WTC11 (cell line): ENCODE measurements around the gene CDHR5. TPM values are rescaled to one million over a fixed set of nuclear protein-coding genes. Genes with fewer than 3 reads are reported as not detected.

Experiments used
- ATAC-seq: fragments of 200-7000 bp; cut with Tn5 transposase; 2 replicates; pipeline ENCODE4 v1.10.0; 2021; ENCODE audit warnings: mild to moderate bottlenecking, moderate library complexity
- CTCF ChIA-PET: fragments of 300-600 bp; sonication (Branson Sonifier 250); formaldehyde crosslinking; loops from one replicate; lab custom pipeline; 2021; ENCODE audit warnings: antibody characterized with exemption; lab: Charles Lee
- POLR2A ChIA-PET: fragments of 350-600 bp; sonication (Branson Sonifier 250); formaldehyde crosslinking; loops from one replicate; lab custom pipeline; 2021; ENCODE audit warnings: antibody characterized with exemption; lab: Charles Lee
- DNase-seq: peaks from one replicate; pipeline ENCODE4 v3.0.0; 2021; ENCODE audit warnings: low spot score
- H3K27ac Mint-ChIP-seq: 2 replicates; pipeline ENCODE4 v1.8.0; 2021; ENCODE audit warnings: mixed read lengths
- H3K27me3 Mint-ChIP-seq: 2 replicates; pipeline ENCODE4 v1.8.0; 2021; ENCODE audit warnings: low read depth, mild to moderate bottlenecking, moderate library complexity, mixed read lengths
- H3K36me3 Mint-ChIP-seq: 2 replicates; pipeline ENCODE4 v1.8.0; 2021; ENCODE audit warnings: mixed read lengths
- H3K4me1 Mint-ChIP-seq: 2 replicates; pipeline ENCODE4 v1.8.0; 2022; ENCODE audit warnings: mixed read lengths
- H3K4me3 Mint-ChIP-seq: 2 replicates; pipeline ENCODE4 v1.8.0; 2021; ENCODE audit warnings: mild to moderate bottlenecking, moderate library complexity, mixed read lengths
- H3K9me3 Mint-ChIP-seq: 2 replicates; pipeline ENCODE4 v1.8.0; 2021; ENCODE audit warnings: mixed read lengths
- ATF3 ChIP-seq: sonication (generic); formaldehyde crosslinking; conservative IDR thresholded peaks from 2 replicates; pipeline ENCODE4 v1.8.1; 2022; ENCODE audit warnings: mild to moderate bottlenecking, missing genetic modification reagents
- CDX4 ChIP-seq: fragments of 250-450 bp; sonication (Bioruptor Pico); IDR thresholded peaks from 2 replicates; pipeline ENCODE4 v1.9.0; 2021; ENCODE audit warnings: moderate library complexity, mild to moderate bottlenecking, inconsistent platforms, borderline replicate concordance
- CREM ChIP-seq: sonication (generic); formaldehyde crosslinking; IDR thresholded peaks from 2 replicates; pipeline ENCODE4 v1.8.1; 2022; ENCODE audit warnings: mild to moderate bottlenecking, missing genetic modification reagents, moderate library complexity
- CTCF ChIP-seq: fragments of 200-600 bp; IDR thresholded peaks from 2 replicates; pipeline ENCODE4 v1.8.0; 2022; ENCODE audit warnings: antibody characterized with exemption
- E2F1 ChIP-seq: sonication (generic); formaldehyde crosslinking; IDR thresholded peaks from 2 replicates; pipeline ENCODE4 v1.8.0; 2022; ENCODE audit warnings: mild to moderate bottlenecking, missing genetic modification reagents
- MAX ChIP-seq: sonication (generic); formaldehyde crosslinking; IDR thresholded peaks from 2 replicates; pipeline ENCODE4 v1.8.0; 2022; ENCODE audit warnings: mild to moderate bottlenecking, missing genetic modification reagents
- NFYB ChIP-seq: sonication (generic); formaldehyde crosslinking; conservative IDR thresholded peaks from 2 replicates; pipeline ENCODE4 v1.8.0; 2022; ENCODE audit warnings: low read depth, missing genetic modification reagents
- PRRX2 ChIP-seq: fragments of 250-450 bp; sonication (Bioruptor Pico); IDR thresholded peaks from 2 replicates; pipeline ENCODE4 v1.8.0; 2021; ENCODE audit warnings: mild to moderate bottlenecking
- SP1 ChIP-seq: sonication (generic); formaldehyde crosslinking; conservative IDR thresholded peaks from 2 replicates; pipeline ENCODE4 v1.8.1; 2022; ENCODE audit warnings: missing genetic modification reagents
- STAT6 ChIP-seq: sonication (generic); formaldehyde crosslinking; conservative IDR thresholded peaks from 2 replicates; pipeline ENCODE4 v1.8.1; 2023; ENCODE audit warnings: mild to moderate bottlenecking, low read depth, missing genetic modification reagents, moderate library complexity
- USF1 ChIP-seq: sonication (generic); formaldehyde crosslinking; IDR thresholded peaks from 2 replicates; pipeline ENCODE4 v1.8.0; 2022; ENCODE audit warnings: mild to moderate bottlenecking, missing genetic modification reagents
- ZBTB43 ChIP-seq: sonication (generic); formaldehyde crosslinking; IDR thresholded peaks from 2 replicates; pipeline ENCODE4 v1.8.1; 2023; ENCODE audit warnings: mild to moderate bottlenecking, missing genetic modification reagents
- total RNA-seq: library from RNA; stranded (reverse); gene quantifications from 3 replicates; pipeline ENCODE4 v1.2.3, GENCODE V29; 2021

CDHR5 gene
- total RNA-seq, 1 experiment from 2014 or later, result 0.26 TPM

GRCh38 chr11:665062-665703, 40.4 kb upstream of the CDHR5 start:
- CTCF ChIA-PET, result interaction anchor here (0.9 to 1.2 kb wide), 2 partner anchors 32 to 63 kb away, joined by 3 read pairs; no protein-coding TSS in a partner anchor
- H3K27ac Mint-ChIP-seq, result no peak overlapping the region; the same call in 1 of the 2 replicates
- H3K4me1 Mint-ChIP-seq, result no peaks in the 10 kb centered on the region
- peaks cover 30% of the 10 kb centered on the region for H3K36me3 Mint-ChIP-seq
- no peak for TF ChIP-seq ZBTB43 (CRISPR knock-in tag)
- TF ChIP-seq, all 79 proteins: peak for 0
- DNase-seq (no peak), ATAC-seq (no peak)
- Mint-ChIP-seq H3K27me3 (no peaks in the 10 kb centered on the region), H3K9me3 (0 out of 2 replicates have a peak, but pooled peaks cover 3% of the 10 kb centered on the region), H3K4me3 (no peak overlapping the region)
- POLR2A ChIA-PET, result no interaction called here

GRCh38 chr11:662689-663274, 38.0 kb upstream of the CDHR5 start:
- ChIA-PET POLR2A (no interaction called here), CTCF (interaction anchor here (0.6 to 1.0 kb wide), 3 partner anchors 34 to 70 kb away, joined by 3 to 4 read pairs (median 3); no protein-coding TSS in a partner anchor)
- DNase-seq (peak; percentile 79), ATAC-seq (peak; percentile 93)
- TF ChIP-seq STAT6 (CRISPR knock-in tag) (no peak), CTCF (peak; percentile 67), CDX4 (CRISPR knock-in tag) (no peak)
- H3K4me1 Mint-ChIP-seq, result no peaks in the 10 kb centered on the region
- 0 out of 2 replicates have a peak, but pooled peaks cover 3% of the 10 kb centered on the region for H3K9me3 Mint-ChIP-seq
- H3K36me3 Mint-ChIP-seq, result peaks cover 31% of the 10 kb centered on the region
- peak overlapping the region; percentile 85 for H3K27ac Mint-ChIP-seq
- H3K27me3 Mint-ChIP-seq, result no peaks in the 10 kb centered on the region
- no peak overlapping the region for H3K4me3 Mint-ChIP-seq

- Mint-ChIP-seq H3K27me3 (no peaks in the 10 kb centered on the region), H3K9me3 (0 out of 2 replicates have a peak, but pooled peaks cover 3% of the 10 kb centered on the region), H3K36me3 (peaks cover 27% of the 10 kb centered on the region), H3K27ac (no peak overlapping the region), H3K4me3 (no peak overlapping the region), H3K4me1 (no peaks in the 10 kb centered on the region)
- ChIA-PET POLR2A (no interaction called here), CTCF (interaction anchor here (0.9 kb wide), 2 partner anchors 35 to 66 kb away, joined by 3 read pairs; partner anchors contain the start of gene TMEM80)
- TF ChIP-seq PRRX2 (CRISPR knock-in tag) (no peak), MAX (CRISPR knock-in tag) (no peak), CREM (no peak), NFYB (CRISPR knock-in tag) (no peak), SP1 (CRISPR knock-in tag) (no peak), E2F1 (CRISPR knock-in tag) (no peak), USF1 (CRISPR knock-in tag) (no peak), ATF3 (CRISPR knock-in tag) (no peak)
- DNase-seq (no peak), ATAC-seq (no peak)
These were observed 36.1 kb upstream of the CDHR5 start for GRCh38 chr11:660681-661444.
